Fibroblast of skin of abdomen (primary cell): ENCODE data around the gene RNFT2. TPM values are rescaled to one million over a fixed set of nuclear protein-coding genes. Genes with fewer than 3 reads are reported as not detected.

Experiments used
- DNase-seq: peaks from one replicate; pipeline ENCODE4 v3.0.0-alpha.2; 2013
- polyA plus RNA-seq, 2 experiments: library from polyadenylated mRNA; unstranded; fragments of 120-200 nt; gene quantifications; one replicate each; pipeline ENCODE4 v1.2.1, GENCODE V29; 2013; ENCODE audit not compliant: insufficient read length in 2 of 2

The RNFT2 gene, protein sequence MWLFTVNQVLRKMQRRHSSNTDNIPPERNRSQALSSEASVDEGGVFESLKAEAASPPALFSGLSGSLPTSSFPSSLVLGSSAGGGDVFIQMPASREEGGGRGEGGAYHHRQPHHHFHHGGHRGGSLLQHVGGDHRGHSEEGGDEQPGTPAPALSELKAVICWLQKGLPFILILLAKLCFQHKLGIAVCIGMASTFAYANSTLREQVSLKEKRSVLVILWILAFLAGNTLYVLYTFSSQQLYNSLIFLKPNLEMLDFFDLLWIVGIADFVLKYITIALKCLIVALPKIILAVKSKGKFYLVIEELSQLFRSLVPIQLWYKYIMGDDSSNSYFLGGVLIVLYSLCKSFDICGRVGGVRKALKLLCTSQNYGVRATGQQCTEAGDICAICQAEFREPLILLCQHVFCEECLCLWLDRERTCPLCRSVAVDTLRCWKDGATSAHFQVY
- 0.82 TPM for polyA plus RNA-seq (2013, experiment 1 of 2; ENCODE audit: insufficient read length)
- 1.0 TPM for polyA plus RNA-seq (2013, experiment 2 of 2; ENCODE audit: insufficient read length)

- DNase-seq, result peak; percentile 99
Observed at GRCh38 chr12:116737774-116738657, at the start of gene RNFT2, which contains the start of gene SPRING1. Gene RNFT2, plus strand, starts transcription at chr12:116738315. Its CDS starts 2,183 bp downstream, at chr12:116740498. Gene SPRING1, minus strand, starts transcription at chr12:116738069. Its CDS starts 169 bp downstream, at chr12:116737900.

DNA sequence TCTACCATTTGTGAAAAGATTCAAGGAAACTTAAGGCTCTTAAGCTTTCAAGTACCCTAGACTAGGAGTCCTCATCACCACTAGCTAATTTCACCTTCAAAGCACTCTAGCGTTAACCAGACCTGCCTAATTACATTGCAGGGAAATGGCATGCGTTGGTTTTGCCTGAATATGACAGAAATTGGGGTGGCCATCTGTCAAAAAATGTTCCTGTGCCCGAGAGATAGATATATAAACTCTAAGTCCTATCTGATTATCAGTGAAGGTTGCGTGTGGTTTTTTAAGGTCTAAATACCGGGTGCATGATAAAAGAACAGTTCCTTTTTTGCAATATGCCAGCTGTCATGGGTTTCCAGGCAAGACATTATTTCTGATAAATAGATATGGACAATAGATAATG lies 48.6 kb upstream of the RNFT2 start:
- DNase-seq, result no peak

GRCh38 chr12:116689979-116690744 lies 48.0 kb upstream of the RNFT2 start:
- no peak for DNase-seq

DNA sequence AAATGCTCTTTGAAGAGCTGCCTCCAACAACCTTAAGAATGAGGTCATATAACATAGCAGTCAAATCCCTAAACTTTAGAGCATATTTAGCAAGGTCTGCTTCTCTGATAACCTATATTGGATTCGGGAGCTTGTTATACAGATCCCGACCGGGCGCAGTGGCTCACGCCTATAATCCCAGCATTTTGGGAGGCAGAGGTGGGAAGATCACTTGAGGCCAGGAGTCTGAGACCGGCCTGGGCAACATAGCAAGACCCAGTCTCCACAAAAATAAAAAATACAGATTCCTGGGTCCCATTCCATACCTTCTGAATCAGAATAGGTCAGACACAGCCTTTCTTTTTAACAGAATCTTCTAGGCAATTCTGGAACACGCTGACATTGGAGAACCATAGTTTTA lies 46.9 kb upstream of the RNFT2 start:
- no peak for DNase-seq

GRCh38 chr12:116691636-116692035 lies 46.5 kb upstream of the RNFT2 start:
- DNase-seq, result no peak

- no peak for DNase-seq
Observed at GRCh38 chr12:116692605-116693004, 45.5 kb upstream of the RNFT2 start.

DNA sequence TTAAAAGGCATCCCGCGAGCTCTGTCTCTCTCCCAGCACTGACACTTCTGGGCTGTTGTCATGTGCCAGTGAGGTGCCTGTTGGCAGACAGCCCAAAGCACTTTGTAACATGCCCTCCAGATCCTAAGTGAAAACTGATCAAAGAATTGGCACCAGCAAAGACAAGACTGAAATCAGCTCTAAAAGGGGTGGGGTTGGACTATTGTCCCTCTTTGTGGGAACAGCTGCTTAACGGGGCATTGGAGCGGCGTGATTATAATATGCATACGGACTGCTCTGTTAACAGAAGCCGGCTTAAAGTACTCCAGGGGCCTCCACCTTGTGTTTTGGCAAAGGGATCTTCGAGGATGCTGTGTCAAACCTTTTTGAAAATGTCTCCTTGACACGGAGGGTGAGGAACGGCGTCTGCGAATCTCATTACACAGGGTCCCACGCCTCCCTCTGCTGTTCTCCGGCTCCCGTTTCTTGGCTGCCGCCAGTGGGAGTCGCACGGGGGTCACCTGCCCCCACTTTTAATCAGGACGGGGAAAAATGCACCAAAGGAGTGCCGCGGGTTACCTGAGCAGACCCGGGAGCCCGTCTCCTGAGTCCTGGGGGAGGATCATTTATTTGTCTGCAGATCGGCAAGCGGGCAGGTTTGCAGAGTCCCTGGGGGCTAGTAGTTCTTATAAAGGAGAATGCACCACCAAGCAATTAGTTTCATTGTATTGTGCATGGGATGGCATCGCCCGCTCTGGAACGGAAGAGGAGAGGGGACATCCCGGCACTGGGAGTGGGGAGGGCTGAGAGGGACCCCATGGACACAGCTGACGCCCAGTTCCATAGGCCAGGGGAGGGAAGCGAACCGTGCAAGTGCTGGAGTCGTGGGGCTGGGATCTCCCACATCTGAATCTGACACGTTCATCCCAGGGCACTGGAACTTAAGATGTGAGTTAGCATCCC lies 44.6 kb upstream of the RNFT2 start:
- no peak for DNase-seq

GRCh38 chr12:116694653-116695463 lies 43.3 kb upstream of the RNFT2 start:
- DNase-seq, result no peak

DNA sequence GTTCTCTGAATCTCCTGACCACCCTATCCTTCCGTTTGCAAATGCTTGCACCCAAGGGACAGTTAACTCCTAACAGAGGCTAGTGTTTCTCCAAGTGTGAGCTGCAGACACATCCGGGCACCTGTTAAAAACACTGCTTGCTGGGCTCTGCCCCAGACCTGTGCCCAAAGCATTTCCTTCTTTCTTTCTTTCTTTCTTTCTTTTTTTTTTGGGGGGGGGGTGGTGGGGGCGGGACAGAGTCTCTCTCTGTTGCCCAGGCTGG lies 42.7 kb upstream of the RNFT2 start:
- DNase-seq, result no peak

- no peak for DNase-seq
Observed at GRCh38 chr12:116697305-116697704, 40.8 kb upstream of the RNFT2 start.

- no peak for DNase-seq
Observed at GRCh38 chr12:116697716-116698115, 40.4 kb upstream of the RNFT2 start.

- no peak for DNase-seq
Observed at GRCh38 chr12:116698116-116698515, 40.0 kb upstream of the RNFT2 start.

GRCh38 chr12:116698554-116699075 lies 39.5 kb upstream of the RNFT2 start:
- no peak for DNase-seq

- no peak for DNase-seq
Observed at GRCh38 chr12:116700066-116700465, 38.0 kb upstream of the RNFT2 start.

GRCh38 chr12:116701432-116701831 lies 36.7 kb upstream of the RNFT2 start:
- no peak for DNase-seq

DNA sequence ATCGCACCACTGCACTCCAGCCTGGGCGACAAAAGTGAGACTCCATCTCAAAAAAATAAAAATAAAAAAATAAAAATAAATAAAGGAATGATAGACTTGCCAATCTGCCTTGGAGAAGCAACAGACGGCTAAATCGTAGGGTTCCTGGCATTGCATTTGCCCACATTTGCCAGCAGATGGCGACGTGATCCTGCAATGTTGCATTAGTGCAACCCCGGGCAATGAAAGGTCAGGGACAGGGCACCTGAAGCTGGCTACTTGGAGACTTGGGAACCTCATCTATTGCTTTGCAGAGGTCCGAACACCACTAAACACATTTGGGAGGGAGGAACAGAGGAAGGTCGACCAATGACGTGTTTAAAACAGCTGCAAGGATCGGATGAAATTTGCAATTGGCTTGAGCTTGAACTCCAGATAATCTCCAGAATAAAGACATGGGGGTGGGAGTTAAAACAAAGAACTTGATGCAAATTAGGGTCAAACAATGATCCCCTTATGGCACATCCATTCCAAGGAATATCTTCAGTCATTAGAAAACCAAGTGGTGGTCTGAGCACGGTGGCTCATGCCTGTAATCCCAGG lies 34.8 kb upstream of the RNFT2 start:
- peak; percentile 44 for DNase-seq

- DNase-seq, result no peak
Observed at GRCh38 chr12:116707751-116708150, 30.4 kb upstream of the RNFT2 start.

- peak; percentile 71 for DNase-seq
Observed at GRCh38 chr12:116708826-116709756, 29.0 kb upstream of the RNFT2 start.

- DNase-seq, result no peak
Observed at GRCh38 chr12:116709768-116710167, 28.3 kb upstream of the RNFT2 start.
